ENCODE results near the gene CEP112. TPM values are rescaled to one million over a fixed set of nuclear protein-coding genes. Genes with fewer than 3 reads are reported as not detected.

The CEP112 gene
- polyA plus RNA-seq, 1 donor from 2014 or later: 6.0 TPM

GRCh38 chr17:65699459-65699858 is 492.5 kb downstream of the CEP112 start:
- Histone ChIP-seq H3K4me3 (ENCODE audit: low read length) (no peak overlapping the region), H3K36me3 (ENCODE audit: insufficient read depth, low read length) (no peaks in the 10 kb centered on the region), H3K9me3 (ENCODE audit: low read length) (no peaks in the 10 kb centered on the region), H3K9me2 (ENCODE audit: insufficient read depth, low read length) (no peaks in the 10 kb centered on the region), H3K27ac (ENCODE audit: low read length) (no peak overlapping the region), H3K9ac (ENCODE audit: low read length) (no peak overlapping the region), H4K20me1 (ENCODE audit: insufficient read depth) (no peaks in the 10 kb centered on the region), H3K4me2 (ENCODE audit: low read length) (no peak overlapping the region), H2AFZ (ENCODE audit: low read depth, low read length) (no peak overlapping the region), H3K79me2 (replicated peaks; ENCODE audit: insufficient read depth, low read length) (no peaks in the 10 kb centered on the region), H3K27me3 (ENCODE audit: insufficient read depth, low read depth, low read length) (no peaks in the 10 kb centered on the region), H3F3A (ENCODE audit: insufficient read depth, low read length, poor library complexity, severe bottlenecking) (no peaks in the 10 kb centered on the region)
- TF ChIP-seq EZH2 (IDR thresholded peaks at IDR 0.05; ENCODE audit: borderline replicate concordance, insufficient read depth, low read length, poor library complexity, severe bottlenecking): no peak
- no peak for TF ChIP-seq POLR2AphosphoS5 (IDR thresholded peaks at IDR 0.05)
- no peak for TF ChIP-seq RAD21 (conservative IDR thresholded peaks at IDR 0.05)
- no peak for TF ChIP-seq REST (IDR thresholded peaks at IDR 0.05; ENCODE audit: borderline replicate concordance)
- no peak for TF ChIP-seq TAF1 (IDR thresholded peaks at IDR 0.05; ENCODE audit: low read depth)
- TF ChIP-seq CTCF (IDR thresholded peaks at IDR 0.05; ENCODE audit: poor library complexity, severe bottlenecking): no peak

- Histone ChIP-seq H3K27ac (ENCODE audit: low read length) (no peak overlapping the region), H3K4me3 (ENCODE audit: low read length) (no peak overlapping the region)
- TF ChIP-seq POLR2AphosphoS5 (IDR thresholded peaks at IDR 0.05): no peak
- TF ChIP-seq TAF1 (IDR thresholded peaks at IDR 0.05; ENCODE audit: low read depth): no peak
- TF ChIP-seq SMC3 (conservative IDR thresholded peaks at IDR 0.05; ENCODE audit: poor library complexity): no peak
- no peak for TF ChIP-seq CTCF (IDR thresholded peaks at IDR 0.05; ENCODE audit: poor library complexity, severe bottlenecking)
- TF ChIP-seq EP300 (conservative IDR thresholded peaks at IDR 0.05; ENCODE audit: poor library complexity, severe bottlenecking): no peak
- no peak for TF ChIP-seq REST (IDR thresholded peaks at IDR 0.05; ENCODE audit: borderline replicate concordance)
- TF ChIP-seq EZH2 (IDR thresholded peaks at IDR 0.05; ENCODE audit: borderline replicate concordance, insufficient read depth, low read length, poor library complexity, severe bottlenecking): no peak
- no peak for TF ChIP-seq RAD21 (conservative IDR thresholded peaks at IDR 0.05)
- no peak for TF ChIP-seq MXI1 (conservative IDR thresholded peaks at IDR 0.05; ENCODE audit: poor library complexity, severe bottlenecking)
Measured at GRCh38 chr17:65698381-65699061, 493.4 kb downstream of the CEP112 start.

More at GRCh38 chr17:65698381-65699061, 493.4 kb downstream of the CEP112 start:
- H3K9me2 ChIP-seq (ENCODE audit: insufficient read depth, low read length): no peaks in the 10 kb centered on the region
- no peaks in the 10 kb centered on the region for H4K20me1 ChIP-seq (ENCODE audit: insufficient read depth)
- H3K27me3 ChIP-seq (ENCODE audit: insufficient read depth, low read depth, low read length): no peaks in the 10 kb centered on the region
- H3K9ac ChIP-seq (ENCODE audit: low read length): no peak overlapping the region
- H3K36me3 ChIP-seq (ENCODE audit: insufficient read depth, low read length): no peaks in the 10 kb centered on the region
- no peaks in the 10 kb centered on the region for H3K9me3 ChIP-seq (ENCODE audit: low read length)
- H2AFZ ChIP-seq (ENCODE audit: low read depth, low read length): no peak overlapping the region
- no peak overlapping the region for H3K4me2 ChIP-seq (ENCODE audit: low read length)
- H3F3A ChIP-seq (ENCODE audit: insufficient read depth, low read length, poor library complexity, severe bottlenecking): no peaks in the 10 kb centered on the region
- H3K79me2 ChIP-seq (replicated peaks; ENCODE audit: insufficient read depth, low read length): no peaks in the 10 kb centered on the region

Measured in neural cell (in vitro differentiated cells).